ENCODE data around the gene RAB44. TPM values are rescaled to one million over a fixed set of nuclear protein-coding genes. Genes with fewer than 3 reads are reported as not detected.

The RAB44 gene
- total RNA-seq, 1 donor from 2014 or later = not detected

DNA sequence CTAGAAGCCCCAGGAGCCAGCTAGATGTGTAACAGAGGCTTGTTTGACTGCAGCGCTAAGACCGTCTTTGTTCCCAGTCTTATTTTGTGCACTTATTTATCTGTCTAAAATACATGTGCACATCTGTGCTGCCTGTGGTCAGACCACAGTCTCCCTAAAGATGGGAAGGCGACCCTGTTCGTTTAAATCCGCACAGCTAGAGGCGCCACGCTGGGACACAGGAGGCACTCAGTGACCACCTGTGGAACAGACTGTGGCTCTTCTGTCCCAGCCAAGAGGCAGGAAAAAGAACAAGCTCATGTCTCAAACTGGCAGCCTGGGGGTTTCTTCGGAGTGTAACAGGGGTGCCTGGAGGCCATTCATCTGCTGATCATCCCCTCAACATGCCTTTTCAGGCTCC is 74.8 kb downstream of the RAB44 start:
- H3F3A ChIP-seq (ENCODE audit: low read depth) = peaks cover under 1% of the 10 kb centered on the region
- peaks cover 20% of the 10 kb centered on the region for H3K27me3 ChIP-seq
- no peaks in the 10 kb centered on the region for H4K20me1 ChIP-seq (ENCODE audit: low read depth)
- TF ChIP-seq EZH2 (IDR thresholded peaks at IDR 0.05) (no peak), EZH2phosphoT487 (IDR thresholded peaks at IDR 0.05) (no peak)
- TF ChIP-seq, protein P1, sequence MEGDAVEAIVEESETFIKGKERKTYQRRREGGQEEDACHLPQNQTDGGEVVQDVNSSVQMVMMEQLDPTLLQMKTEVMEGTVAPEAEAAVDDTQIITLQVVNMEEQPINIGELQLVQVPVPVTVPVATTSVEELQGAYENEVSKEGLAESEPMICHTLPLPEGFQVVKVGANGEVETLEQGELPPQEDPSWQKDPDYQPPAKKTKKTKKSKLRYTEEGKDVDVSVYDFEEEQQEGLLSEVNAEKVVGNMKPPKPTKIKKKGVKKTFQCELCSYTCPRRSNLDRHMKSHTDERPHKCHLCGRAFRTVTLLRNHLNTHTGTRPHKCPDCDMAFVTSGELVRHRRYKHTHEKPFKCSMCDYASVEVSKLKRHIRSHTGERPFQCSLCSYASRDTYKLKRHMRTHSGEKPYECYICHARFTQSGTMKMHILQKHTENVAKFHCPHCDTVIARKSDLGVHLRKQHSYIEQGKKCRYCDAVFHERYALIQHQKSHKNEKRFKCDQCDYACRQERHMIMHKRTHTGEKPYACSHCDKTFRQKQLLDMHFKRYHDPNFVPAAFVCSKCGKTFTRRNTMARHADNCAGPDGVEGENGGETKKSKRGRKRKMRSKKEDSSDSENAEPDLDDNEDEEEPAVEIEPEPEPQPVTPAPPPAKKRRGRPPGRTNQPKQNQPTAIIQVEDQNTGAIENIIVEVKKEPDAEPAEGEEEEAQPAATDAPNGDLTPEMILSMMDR (IDR thresholded peaks at IDR 0.05) = no peak
- no peak overlapping the region for H3K9ac ChIP-seq
- H3K9me3 ChIP-seq (ENCODE audit: low read depth) = no peaks in the 10 kb centered on the region
- Mint-ChIP-seq H3K27me3 (ENCODE audit: insufficient read depth, low read depth) (peaks cover 16% of the 10 kb centered on the region), H3K36me3 (no peaks in the 10 kb centered on the region), H3K4me3 (no peak overlapping the region), H3K9me3 (no peaks in the 10 kb centered on the region), H3K4me1 (peaks cover 57% of the 10 kb centered on the region), H3K27ac (peak overlapping the region; percentile 62)
- no peaks in the 10 kb centered on the region for H3K36me3 ChIP-seq
- peak overlapping the region; percentile 35 for H3K4me2 ChIP-seq
- H2AFZ ChIP-seq (replicated peaks) = peak overlapping the region; percentile 77
- no peaks in the 10 kb centered on the region for H3K79me2 ChIP-seq (ENCODE audit: low read depth)
- H3K4me3 ChIP-seq = no peak overlapping the region
- H3K4me1 ChIP-seq = peaks cover 22% of the 10 kb centered on the region
- no peak overlapping the region for H3K27ac ChIP-seq
- DNase-seq (ENCODE audit: low spot score) = no peak

DNA sequence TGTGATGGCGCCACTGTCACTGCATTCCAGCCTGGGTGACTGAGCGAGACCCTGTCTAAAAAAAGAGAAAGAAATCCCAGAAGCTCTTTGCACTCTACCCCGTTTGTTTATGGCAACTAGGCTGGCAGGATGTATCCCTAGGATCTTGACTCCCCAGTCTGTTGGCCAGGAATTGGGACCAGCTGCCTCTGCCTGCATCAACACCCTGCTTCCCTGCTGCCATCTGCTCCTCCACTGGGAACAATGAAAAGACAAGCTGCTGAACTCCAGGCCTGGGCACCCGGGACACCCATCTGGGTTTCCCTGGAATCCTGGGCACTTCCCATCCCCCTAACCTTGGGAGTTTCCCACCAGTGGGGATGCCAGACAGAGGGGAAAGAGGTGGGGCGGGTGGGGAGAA is 76.7 kb downstream of the RAB44 start:
- TF ChIP-seq EZH2 (IDR thresholded peaks at IDR 0.05) = no peak
- TF ChIP-seq EZH2phosphoT487 (IDR thresholded peaks at IDR 0.05) = no peak
- TF ChIP-seq, protein P1 (IDR thresholded peaks at IDR 0.05) = no peak
- H3K4me3 ChIP-seq = no peak overlapping the region
- no peaks in the 10 kb centered on the region for H3K36me3 Mint-ChIP-seq
- H3K4me1 Mint-ChIP-seq = peaks cover 52% of the 10 kb centered on the region
- H3K9me3 ChIP-seq (ENCODE audit: low read depth) = no peaks in the 10 kb centered on the region
- H3K36me3 ChIP-seq = no peaks in the 10 kb centered on the region
- H3K9me3 Mint-ChIP-seq = no peaks in the 10 kb centered on the region
- no peak overlapping the region for H3K4me2 ChIP-seq
- H3K27me3 ChIP-seq = peaks cover 21% of the 10 kb centered on the region
- H3K27ac Mint-ChIP-seq = no peak overlapping the region
- peaks cover 9% of the 10 kb centered on the region for H3F3A ChIP-seq (ENCODE audit: low read depth)
- no peak overlapping the region for H3K27ac ChIP-seq
- H2AFZ ChIP-seq (replicated peaks) = no peak overlapping the region
- no peak overlapping the region for H3K4me3 Mint-ChIP-seq
- no peak overlapping the region for H3K9ac ChIP-seq
- no peaks in the 10 kb centered on the region for H4K20me1 ChIP-seq (ENCODE audit: low read depth)
- H3K27me3 Mint-ChIP-seq (ENCODE audit: insufficient read depth, low read depth) = peaks cover 18% of the 10 kb centered on the region
- peaks cover 28% of the 10 kb centered on the region for H3K4me1 ChIP-seq
- no peaks in the 10 kb centered on the region for H3K79me2 ChIP-seq (ENCODE audit: low read depth)
- DNase-seq (ENCODE audit: low spot score) = no peak

DNA sequence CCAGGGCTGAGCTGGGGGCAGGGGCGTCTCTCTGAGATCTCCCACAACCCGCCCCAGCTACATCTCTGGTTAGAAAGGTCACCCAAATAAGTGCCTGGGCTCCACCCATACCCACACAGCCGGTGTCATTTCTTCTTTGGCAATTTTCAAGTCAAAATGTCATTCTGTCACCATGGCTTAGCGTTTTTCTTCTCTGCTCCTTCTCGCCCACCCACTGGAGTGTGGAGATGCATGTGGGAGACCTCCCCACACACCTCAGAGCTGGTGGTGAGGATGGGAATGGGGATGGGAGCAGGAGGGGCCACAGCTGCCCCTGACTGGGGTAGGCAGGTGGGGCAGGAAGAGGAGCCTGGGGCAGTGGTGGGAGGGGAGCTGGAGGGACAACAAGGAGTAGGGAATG is 78.5 kb downstream of the RAB44 start:
- Histone ChIP-seq H3K36me3 (no peaks in the 10 kb centered on the region), H3F3A (ENCODE audit: low read depth) (peaks cover 9% of the 10 kb centered on the region), H3K4me1 (peaks cover 31% of the 10 kb centered on the region), H3K9ac (no peak overlapping the region), H2AFZ (replicated peaks) (no peak overlapping the region), H3K27me3 (peaks cover 21% of the 10 kb centered on the region), H4K20me1 (ENCODE audit: low read depth) (no peaks in the 10 kb centered on the region), H3K4me2 (no peak overlapping the region), H3K9me3 (ENCODE audit: low read depth) (no peaks in the 10 kb centered on the region), H3K79me2 (ENCODE audit: low read depth) (no peaks in the 10 kb centered on the region), H3K4me3 (no peak overlapping the region), H3K27ac (no peak overlapping the region)
- Mint-ChIP-seq H3K4me3 (peak overlapping the region; percentile 24), H3K36me3 (no peaks in the 10 kb centered on the region), H3K9me3 (no peaks in the 10 kb centered on the region), H3K27me3 (ENCODE audit: insufficient read depth, low read depth) (peaks cover 13% of the 10 kb centered on the region), H3K4me1 (peaks cover 43% of the 10 kb centered on the region), H3K27ac (no peak overlapping the region)
- TF ChIP-seq, protein P1 (IDR thresholded peaks at IDR 0.05) = no peak
- TF ChIP-seq EZH2phosphoT487 (IDR thresholded peaks at IDR 0.05) (no peak), EZH2 (IDR thresholded peaks at IDR 0.05) (no peak)
- DNase-seq (ENCODE audit: low spot score) = no peak
